Neuronal stem cell (in vitro differentiated cells): Measurements from ENCODE around the gene CNNM1.

Experiments
- DNase-seq: peaks from one replicate; pipeline ENCODE4 v3.0.0-alpha.2; 2013; ENCODE audit warnings: low spot score
- H2AFZ ChIP-seq: one replicate; pipeline ENCODE4 v1.6.1; 2013; ENCODE audit warnings: mild to moderate bottlenecking, low read length, inconsistent platforms
- H2AK5ac ChIP-seq: 2 replicates; pipeline ENCODE4 v1.6.1; 2013; ENCODE audit warnings: low read depth, mild to moderate bottlenecking, inconsistent platforms, low read length, moderate library complexity, mixed read lengths
- H2BK120ac ChIP-seq: 2 replicates; pipeline ENCODE4 v1.6.1; 2013; ENCODE audit warnings: low read depth, mild to moderate bottlenecking, inconsistent platforms, low read length, moderate library complexity, mixed read lengths
- H2BK12ac ChIP-seq: one replicate; pipeline ENCODE4 v1.6.1; 2013; ENCODE audit warnings: low read length, inconsistent platforms
- H2BK15ac ChIP-seq: 2 replicates; pipeline ENCODE4 v1.6.1; 2013; ENCODE audit warnings: mild to moderate bottlenecking, low read length, inconsistent platforms, mixed read lengths
- H2BK5ac ChIP-seq: one replicate; pipeline ENCODE4 v1.6.1; 2013; ENCODE audit warnings: inconsistent platforms, mild to moderate bottlenecking, low read length, moderate library complexity
- H3K14ac ChIP-seq: one replicate; pipeline ENCODE4 v1.6.1; 2013; ENCODE audit warnings: low read length, inconsistent platforms
- H3K18ac ChIP-seq: 2 replicates; pipeline ENCODE4 v1.6.1; 2013; ENCODE audit warnings: low read length, inconsistent platforms
- H3K23ac ChIP-seq: 2 replicates; pipeline ENCODE4 v1.6.1; 2013; ENCODE audit warnings: low read depth, mild to moderate bottlenecking, mixed read lengths, low read length, inconsistent platforms; ENCODE audit not compliant: poor library complexity
- H3K27ac ChIP-seq: replicated peaks from 3 replicates; pipeline ENCODE4 v1.5.1; 2013; ENCODE audit warnings: low read length, inconsistent platforms
- H3K27me3 ChIP-seq, 3 experiments: 2 replicates each; pipeline ENCODE4 v1.6.1; 2013; ENCODE audit warnings: low read length in 3 of 3, mild to moderate bottlenecking in 2 of 3, inconsistent platforms in 1 of 3, low read depth in 1 of 3, mixed read lengths in 1 of 3, moderate library complexity in 1 of 3; ENCODE audit not compliant: control insufficient read depth in 3 of 3, insufficient read depth in 3 of 3
- H3K36me3 ChIP-seq, 2 donors: replicated peaks in 1 of 2; 2 replicates each; pipeline ENCODE4 v1.6.1; 2013; ENCODE audit warnings: low read length in 2 of 2; ENCODE audit not compliant: control insufficient read depth in 2 of 2, insufficient read depth in 2 of 2
- H3K4ac ChIP-seq: 2 replicates; pipeline ENCODE4 v1.6.1; 2013; ENCODE audit warnings: inconsistent platforms, mild to moderate bottlenecking, low read length, moderate library complexity
- H3K4me1 ChIP-seq, 2 donors: 1 replicate in 1 of 2; 2 replicates in 1 of 2; pipeline ENCODE4 v1.6.1; 2013; ENCODE audit warnings: low read length in 2 of 2, low read depth in 1 of 2; ENCODE audit not compliant: control insufficient read depth in 2 of 2, insufficient read depth in 1 of 2
- H3K4me2 ChIP-seq: one replicate; pipeline ENCODE4 v1.6.1; 2013; ENCODE audit warnings: mild to moderate bottlenecking, low read length, inconsistent platforms; ENCODE audit not compliant: insufficient read depth, poor library complexity, severe bottlenecking
- H3K4me3 ChIP-seq, 2 donors: 2 replicates each; pipeline ENCODE4 v1.5.1; 2013; ENCODE audit warnings: low read length in 2 of 2, mild to moderate bottlenecking in 2 of 2, inconsistent platforms in 1 of 2, moderate library complexity in 1 of 2
- H3K79me1 ChIP-seq: one replicate; pipeline ENCODE4 v1.6.1; 2013; ENCODE audit warnings: low read depth, mild to moderate bottlenecking, inconsistent platforms, low read length, moderate library complexity
- H3K9ac ChIP-seq: one replicate; pipeline ENCODE4 v1.6.1; 2013; ENCODE audit warnings: mild to moderate bottlenecking, low read depth, low read length, inconsistent platforms; ENCODE audit not compliant: poor library complexity
- H3K9me3 ChIP-seq, 2 donors: replicated peaks in 1 of 2; 2 replicates each; pipeline versions ENCODE3 to v1.6.1; 2013; ENCODE audit warnings: low read length in 2 of 2, mild to moderate bottlenecking in 2 of 2, inconsistent platforms in 1 of 2, low read depth in 1 of 2, mixed read lengths in 1 of 2, moderate library complexity in 1 of 2; ENCODE audit not compliant: control insufficient read depth in 2 of 2, insufficient read depth in 1 of 2
- H4K8ac ChIP-seq: one replicate; pipeline ENCODE4 v1.6.1; 2013; ENCODE audit warnings: low read depth, mild to moderate bottlenecking, inconsistent platforms, low read length, moderate library complexity
- H4K91ac ChIP-seq: one replicate; pipeline ENCODE4 v1.6.1; 2013; ENCODE audit warnings: low read length, low read depth, mild to moderate bottlenecking, inconsistent platforms; ENCODE audit not compliant: poor library complexity
- WGBS, 2 donors: extraction: QIAGEN DNeasy Blood & Tissue Kit; methylation state at CpG; one replicate each; pipeline ENCODE4 v1.1.7; 2013; ENCODE audit warnings: missing lambda C conversion rate in 2 of 2, mixed read lengths in 1 of 2; ENCODE audit not compliant: insufficient read length in 2 of 2, insufficient replicate concordance in 1 of 2; ENCODE audit errors: extremely low coverage in 2 of 2; 5-methylcytosine and 5-hydroxymethylcytosine counted together

Gene CNNM1

DNA sequence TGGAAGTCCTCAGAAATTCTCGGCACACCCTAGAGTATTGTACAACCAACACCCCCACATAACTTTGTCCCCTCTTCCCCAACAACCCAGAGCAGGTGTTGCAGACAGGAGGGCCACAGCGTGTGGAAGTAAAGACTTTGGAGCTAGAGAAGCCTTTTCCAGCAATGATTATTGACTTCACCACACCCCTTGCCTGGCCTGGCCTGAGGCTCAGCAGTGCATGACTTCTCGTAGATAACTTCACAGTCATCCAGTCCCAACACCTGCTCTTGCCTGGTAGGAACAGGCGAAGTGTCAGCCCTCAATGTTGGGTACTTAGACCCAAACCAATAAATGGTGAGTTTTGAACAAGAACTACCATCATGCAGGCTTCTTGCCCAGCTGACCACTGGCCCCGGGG, 64.5 kb downstream of the CNNM1 start:
- Histone ChIP-seq H2BK120ac (no peak overlapping the region), H3K27me3 (peaks cover 0 to 9% (median 0%) of the 10 kb centered on the region in 3 experiments), H4K8ac (no peak overlapping the region), H3K79me1 (no peaks in the 10 kb centered on the region), H3K9me3 (no peaks in the 10 kb centered on the region), H3K4ac (no peak overlapping the region), H3K27ac (no peak overlapping the region), H2BK15ac (no peak overlapping the region), H4K91ac (no peak overlapping the region), H3K4me3 (no peak overlapping the region), H2AFZ (no peak overlapping the region), H3K23ac (no peak overlapping the region), H2BK5ac (no peak overlapping the region), H3K18ac (no peak overlapping the region), H3K14ac (no peak overlapping the region), H3K36me3 (peaks cover 7 to 31% of the 10 kb centered on the region in 2 donors), H3K9ac (no peak overlapping the region), H3K4me1 (no peaks in the 10 kb centered on the region), H3K4me2 (no peak overlapping the region), H2AK5ac (no peak overlapping the region), H2BK12ac (no peak overlapping the region)
- WGBS, 2 donors, result no CpG with 5 or more reads among the region's 5 CpGs
- no peak for DNase-seq

DNA sequence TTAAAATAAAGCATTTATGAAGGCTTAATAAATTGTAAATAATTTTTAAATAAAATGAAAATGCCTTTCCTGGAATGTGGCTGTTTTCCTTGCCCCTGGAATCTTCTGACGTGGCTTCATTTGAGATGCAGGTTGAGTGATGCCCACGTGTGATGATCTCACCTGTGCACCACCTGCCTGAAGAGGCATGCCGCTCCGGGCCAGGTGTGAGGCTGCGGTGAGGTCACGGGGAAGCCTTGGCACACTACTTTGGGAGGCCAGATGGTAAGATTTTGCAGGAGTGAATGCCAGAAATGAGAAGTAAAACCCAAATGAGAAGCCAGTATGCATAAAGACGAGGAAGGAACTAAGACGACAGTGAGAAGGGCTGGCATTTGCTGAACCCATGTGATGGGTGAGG, 65.1 kb downstream of the CNNM1 start:
- Histone ChIP-seq H3K23ac (no peak overlapping the region), H2BK120ac (no peak overlapping the region), H3K14ac (no peak overlapping the region), H3K79me1 (no peaks in the 10 kb centered on the region), H3K36me3 (peaks cover 7 to 37% of the 10 kb centered on the region in 2 donors), H3K18ac (no peak overlapping the region), H2BK15ac (no peak overlapping the region), H4K91ac (no peak overlapping the region), H2BK12ac (no peak overlapping the region), H3K27me3 (peaks cover 0 to 7% (median 0%) of the 10 kb centered on the region in 3 experiments), H4K8ac (no peak overlapping the region), H3K4me2 (no peak overlapping the region), H3K27ac (no peak overlapping the region), H3K9me3 (no peaks in the 10 kb centered on the region), H3K4me3 (no peak overlapping the region), H3K4ac (no peak overlapping the region), H2AK5ac (no peak overlapping the region), H3K4me1 (no peaks in the 10 kb centered on the region), H2AFZ (no peak overlapping the region), H3K9ac (no peak overlapping the region), H2BK5ac (no peak overlapping the region)
- no peak for DNase-seq
- WGBS, 2 donors, result no CpG with 5 or more reads among the region's 8 CpGs

DNA sequence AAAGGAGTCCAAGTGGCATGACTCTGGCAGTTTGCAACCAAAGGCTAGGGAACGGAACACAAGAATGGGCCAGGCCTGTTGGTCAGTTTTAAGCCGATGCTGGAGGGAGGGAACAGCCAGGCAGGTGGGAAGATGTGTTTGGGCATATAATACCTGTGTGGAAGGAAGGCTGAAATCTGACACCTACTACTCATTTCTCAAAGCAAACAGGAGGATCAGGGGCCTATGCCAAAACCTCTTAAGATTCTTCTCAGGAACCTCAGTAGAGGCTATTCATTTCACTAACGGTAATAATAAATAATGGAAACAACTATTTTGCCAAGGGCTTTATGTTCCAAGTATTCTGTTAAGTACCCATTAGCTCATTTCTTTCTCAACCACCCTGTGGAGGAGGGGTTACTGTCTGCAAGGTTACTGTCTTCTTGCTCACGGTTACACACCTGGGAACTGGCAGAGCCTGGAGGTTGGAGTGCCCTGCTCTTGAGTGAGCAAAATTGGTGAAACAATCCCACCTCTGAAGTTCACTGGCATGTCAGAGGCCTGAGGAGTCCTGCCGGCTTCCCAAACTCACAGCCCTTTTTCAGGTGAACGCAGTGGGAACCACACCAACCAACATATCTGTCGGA, 65.7 kb downstream of the CNNM1 start:
- Histone ChIP-seq H4K8ac (no peak overlapping the region), H3K9me3 (no peaks in the 10 kb centered on the region), H2AFZ (no peak overlapping the region), H3K27me3 (peaks cover 0 to 7% (median 0%) of the 10 kb centered on the region in 3 experiments), H3K9ac (no peak overlapping the region), H3K4me2 (no peak overlapping the region), H2BK5ac (no peak overlapping the region), H3K36me3 (peaks cover 7 to 43% of the 10 kb centered on the region in 2 donors), H2BK15ac (no peak overlapping the region), H3K4me3 (no peak overlapping the region), H2BK12ac (no peak overlapping the region), H4K91ac (no peak overlapping the region), H3K4ac (no peak overlapping the region), H3K27ac (no peak overlapping the region), H3K14ac (no peak overlapping the region), H2AK5ac (no peak overlapping the region), H2BK120ac (no peak overlapping the region), H3K23ac (no peak overlapping the region), H3K79me1 (no peaks in the 10 kb centered on the region), H3K4me1 (no peaks in the 10 kb centered on the region), H3K18ac (no peak overlapping the region)
- WGBS, 2 donors, result no CpG with 5 or more reads among the region's 7 CpGs
- DNase-seq, result no peak

DNA sequence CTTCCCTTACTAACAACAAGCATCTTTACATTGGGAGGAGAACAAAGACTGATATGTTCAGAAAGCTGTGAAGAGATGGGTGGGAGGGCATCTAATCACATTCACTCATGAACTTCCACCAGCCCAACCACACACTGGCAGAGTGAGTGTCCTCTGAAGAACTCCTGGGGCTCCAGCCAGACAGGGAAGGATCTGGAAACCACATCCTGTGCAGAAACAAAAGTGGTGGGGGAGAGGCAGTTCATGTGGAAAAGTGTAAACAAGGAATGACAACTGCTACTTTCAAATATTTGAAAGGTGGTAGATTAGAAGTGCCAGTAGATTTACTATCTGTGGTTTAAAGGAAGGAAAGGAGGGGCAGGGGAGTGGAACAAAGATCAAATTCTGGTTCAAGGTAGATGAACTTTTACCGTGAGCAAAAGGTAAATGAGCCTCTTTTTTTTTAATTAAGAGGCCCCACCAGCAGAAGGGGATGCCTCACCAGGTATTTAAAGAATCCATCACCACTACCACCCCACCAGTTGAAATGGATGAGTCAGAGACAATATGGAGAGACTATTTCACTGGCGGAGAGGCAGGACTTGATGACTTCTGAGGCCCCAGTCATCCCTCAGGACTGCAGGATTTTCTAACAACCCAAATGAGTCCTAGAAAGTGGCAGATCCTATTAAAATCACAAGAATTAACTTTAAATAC, 66.7 kb downstream of the CNNM1 start:
- no peak overlapping the region for H2AFZ ChIP-seq
- H3K27ac ChIP-seq, result no peak overlapping the region
- H3K4me3 ChIP-seq, result no peak overlapping the region
- H3K36me3 ChIP-seq, result peaks cover 8 to 50% of the 10 kb centered on the region in 2 donors
- no peak overlapping the region for H3K4me2 ChIP-seq
- WGBS, 2 donors, result no CpG with 5 or more reads among the region's 2 CpGs
- H4K8ac ChIP-seq, result no peak overlapping the region
- no peak overlapping the region for H2BK12ac ChIP-seq
- no peak for DNase-seq
- no peak overlapping the region for H2BK5ac ChIP-seq
- no peaks in the 10 kb centered on the region for H3K79me1 ChIP-seq
- H2BK15ac ChIP-seq, result no peak overlapping the region
- no peak overlapping the region for H3K9ac ChIP-seq
- no peak overlapping the region for H3K18ac ChIP-seq
- peaks cover 0 to 1% (median 0%) of the 10 kb centered on the region in 3 experiments for H3K27me3 ChIP-seq
- no peak overlapping the region for H2AK5ac ChIP-seq
- H4K91ac ChIP-seq, result no peak overlapping the region
- no peaks in the 10 kb centered on the region for H3K9me3 ChIP-seq
- no peak overlapping the region for H2BK120ac ChIP-seq
- H3K4me1 ChIP-seq, result no peaks in the 10 kb centered on the region
- no peak overlapping the region for H3K4ac ChIP-seq
- H3K14ac ChIP-seq, result no peak overlapping the region
- no peak overlapping the region for H3K23ac ChIP-seq
